SK-N-MC (cell line): ENCODE data around the gene CYP2J2.
"Not testable (repeated sequence)": the region's sequence is repeated elsewhere in the genome, so short reads cannot be mapped to it uniquely, and the experiment has no call there.

Experiments used
- EZH2 ChIP-seq: fragments of 200-600 bp; sonication (generic); IDR thresholded peaks from one replicate; pipeline ENCODE4 v1.6.1; 2017; ENCODE audit warnings: antibody characterized with exemption
- FOXP2 ChIP-seq: optimal IDR thresholded peaks from 2 replicates; pipeline ENCODE3; 2011; ENCODE audit warnings: mild to moderate bottlenecking, moderate library complexity; ENCODE audit not compliant: insufficient read depth; ENCODE audit errors: extremely low read length, control extremely low read depth
- POLR2AphosphoS5 ChIP-seq: IDR thresholded peaks from 2 replicates; pipeline ENCODE4 v1.6.1; 2012; ENCODE audit warnings: mild to moderate bottlenecking, low read depth, low read length, borderline replicate concordance

DNA sequence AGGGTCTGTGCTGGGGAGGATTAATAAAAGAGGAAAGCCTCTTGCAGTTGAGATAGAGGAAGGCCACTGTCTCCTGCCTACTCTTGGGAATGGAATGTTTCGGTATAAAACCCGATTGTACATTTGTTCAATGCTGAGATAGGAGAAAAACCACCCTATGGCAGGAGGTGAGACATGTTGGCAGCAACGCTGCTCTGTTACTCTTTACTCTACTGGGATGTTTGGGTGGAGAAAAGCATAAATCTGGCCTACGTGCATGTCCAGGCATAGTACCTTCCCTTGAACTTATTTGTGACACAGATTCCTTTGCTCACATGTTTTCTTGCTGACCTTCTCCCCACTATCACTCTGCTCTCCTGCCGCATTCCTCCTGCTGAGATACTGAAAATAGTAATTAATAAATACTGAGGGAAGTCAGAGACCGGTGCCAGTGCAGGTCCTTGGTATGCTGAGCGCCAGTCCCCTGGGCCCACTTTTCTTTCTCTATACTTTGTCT, 11.7 kb downstream of the CYP2J2 start:
- TF ChIP-seq EZH2, POLR2AphosphoS5, FOXP2: not testable (repeated sequence)
